H1 (cell line): Measurements from ENCODE around the gene LDLRAD4. TPM values are rescaled to one million over a fixed set of nuclear protein-coding genes. Genes with fewer than 3 reads are reported as not detected.

Experiments
- CTCF ChIA-PET: fragments of 300-600 bp; sonication (Branson Sonifier 250); formaldehyde crosslinking; loops from one replicate; lab custom pipeline; 2021; ENCODE audit not compliant: partially characterized antibody; lab: Charles Lee
- POLR2A ChIA-PET: fragments of 300-600 bp; sonication (Branson Sonifier 250); formaldehyde crosslinking; loops from one replicate; lab custom pipeline; 2021; ENCODE audit warnings: inconsistent platforms; ENCODE audit not compliant: partially characterized antibody; lab: Charles Lee
- DNase-seq, 2 experiments: peaks; one replicate each; pipeline versions ENCODE4 v3.0.0 to v3.0.0-alpha.2; 2010 to 2022; ENCODE audit warnings: low spot score in 2 of 2, low read depth in 1 of 2, mixed read lengths in 1 of 2
- FAIRE-seq: peaks from 2 replicates; lab custom pipeline; 2011; peaks lifted over from hg19 to GRCh38; lab: Jason Lieb, UNC
- H2AFZ ChIP-seq: 2 replicates; pipeline ENCODE4 v1.8.1; 2012; ENCODE audit warnings: low read length, inconsistent platforms
- H2AK5ac ChIP-seq: 2 replicates; pipeline ENCODE4 v1.6.1; 2013; ENCODE audit warnings: low read depth, low read length
- H2BK120ac ChIP-seq: replicated peaks from 2 replicates; pipeline ENCODE3; 2013; ENCODE audit warnings: low read depth, low read length, inconsistent platforms
- H2BK12ac ChIP-seq: 2 replicates; pipeline ENCODE4 v1.6.1; 2013; ENCODE audit warnings: low read depth, low read length
- H2BK15ac ChIP-seq: 2 replicates; pipeline ENCODE4 v1.6.1; 2013; ENCODE audit warnings: low read length
- H2BK20ac ChIP-seq: 2 replicates; pipeline ENCODE4 v1.6.1; 2013; ENCODE audit warnings: low read length
- H2BK5ac ChIP-seq: 2 replicates; pipeline ENCODE4 v1.6.1; 2013; ENCODE audit warnings: low read depth, low read length
- H3K14ac ChIP-seq: 2 replicates; pipeline ENCODE4 v1.6.1; 2013; ENCODE audit warnings: inconsistent platforms; ENCODE audit not compliant: insufficient read length
- H3K18ac ChIP-seq: 2 replicates; pipeline ENCODE4 v1.6.1; 2013; ENCODE audit warnings: low read length; ENCODE audit errors: extremely low read depth
- H3K23ac ChIP-seq: 2 replicates; pipeline ENCODE4 v1.6.1; 2013; ENCODE audit warnings: inconsistent platforms; ENCODE audit not compliant: insufficient read length
- H3K23me2 ChIP-seq: 2 replicates; pipeline ENCODE4 v1.6.1; 2013; ENCODE audit warnings: low read depth, low read length
- H3K27ac ChIP-seq: 2 replicates; pipeline ENCODE4 v1.6.1; 2011; ENCODE audit warnings: low read depth, low read length, inconsistent platforms
- H3K27me3 ChIP-seq, 4 experiments: replicated peaks in 1 of 4; 1 replicate in 1 of 4; 2 replicates in 3 of 4; pipeline versions ENCODE4 v1.6.1 to v1.8.1; 2011 to 2013; ENCODE audit warnings: low read length in 3 of 4, mild to moderate bottlenecking in 3 of 4, inconsistent platforms in 2 of 4, mixed read lengths in 2 of 4, moderate library complexity in 1 of 4; ENCODE audit not compliant: control insufficient read depth in 3 of 4, insufficient read depth in 3 of 4; ENCODE audit errors: extremely low read depth in 1 of 4
- H3K36me3 ChIP-seq, 4 experiments: 2 replicates each; pipeline versions ENCODE4 v1.6.1 to v1.8.1; 2011 to 2013; ENCODE audit warnings: mild to moderate bottlenecking in 4 of 4, low read length in 3 of 4, moderate library complexity in 2 of 4, control low read depth in 1 of 4, inconsistent platforms in 1 of 4; ENCODE audit not compliant: insufficient read depth in 4 of 4, control insufficient read depth in 2 of 4
- H3K4ac ChIP-seq: replicated peaks from 2 replicates; pipeline ENCODE3; 2013; ENCODE audit warnings: low read length, low read depth, mixed read lengths, inconsistent platforms; ENCODE audit not compliant: insufficient read length
- H3K4me1 ChIP-seq, 4 experiments: replicated peaks in 1 of 4; 1 replicate in 1 of 4; 2 replicates in 3 of 4; pipeline versions ENCODE4 v1.6.1 to v1.8.1; 2011 to 2013; ENCODE audit warnings: low read length in 3 of 4, inconsistent platforms in 2 of 4, mixed read lengths in 1 of 4; ENCODE audit not compliant: insufficient read depth in 4 of 4, control insufficient read depth in 3 of 4
- H3K4me2 ChIP-seq, 2 experiments: 2 replicates each; pipeline versions ENCODE4 v1.6.1 to v1.8.1; 2011 to 2013; ENCODE audit warnings: low read depth in 2 of 2, low read length in 2 of 2, control low read depth in 1 of 2, inconsistent platforms in 1 of 2, mild to moderate bottlenecking in 1 of 2; ENCODE audit not compliant: insufficient read depth in 1 of 2
- H3K4me3 ChIP-seq, 4 experiments: fragments of 200-600, 300-600 bp in 1 of 4; sonication (generic), shearing (Covaris generic), sonication (Bioruptor Twin) in 1 of 4; 2 replicates each; pipeline versions ENCODE4 v1.5.1 to v1.8.1; 2011 to 2016; ENCODE audit warnings: low read length in 4 of 4, low read depth in 3 of 4, control low read depth in 2 of 4, inconsistent platforms in 2 of 4, mild to moderate bottlenecking in 2 of 4, mixed read lengths in 1 of 4, moderate library complexity in 1 of 4; ENCODE audit not compliant: insufficient read depth in 2 of 4; ENCODE audit errors: extremely low read depth in 1 of 4
- H3K56ac ChIP-seq: replicated peaks from 2 replicates; pipeline ENCODE3; 2013; ENCODE audit warnings: low read depth, mild to moderate bottlenecking, mixed read lengths, low read length, inconsistent platforms; ENCODE audit not compliant: insufficient read length
- H3K79me1 ChIP-seq: 2 replicates; pipeline ENCODE4 v1.6.1; 2013; ENCODE audit warnings: low read depth, low read length, control low read depth
- H3K79me2 ChIP-seq, 2 experiments: 2 replicates each; pipeline versions ENCODE4 v1.6.1 to v1.8.1; 2012 to 2013; ENCODE audit warnings: low read length in 2 of 2, mild to moderate bottlenecking in 2 of 2, inconsistent platforms in 1 of 2; ENCODE audit not compliant: insufficient read depth in 2 of 2, control insufficient read depth in 1 of 2
- H3K9ac ChIP-seq, 4 experiments: replicated peaks in 1 of 4; 1 replicate in 1 of 4; 2 replicates in 3 of 4; pipeline versions ENCODE4 v1.6.1 to v1.8.1; 2011 to 2013; ENCODE audit warnings: low read depth in 3 of 4, low read length in 3 of 4, control low read depth in 2 of 4, mild to moderate bottlenecking in 2 of 4, moderate library complexity in 2 of 4, inconsistent platforms in 1 of 4; ENCODE audit errors: extremely low read depth in 1 of 4
- H3K9me3 ChIP-seq, 2 experiments: 2 replicates each; pipeline versions ENCODE4 v1.6.1 to v1.8.1; 2012 to 2013; ENCODE audit warnings: mild to moderate bottlenecking in 2 of 2, moderate library complexity in 2 of 2, control low read depth in 1 of 2, inconsistent platforms in 1 of 2, low read depth in 1 of 2, low read length in 1 of 2, mixed read lengths in 1 of 2; ENCODE audit not compliant: insufficient read depth in 2 of 2
- H4K20me1 ChIP-seq, 2 experiments: replicated peaks in 1 of 2; 2 replicates each; pipeline versions ENCODE3 to v1.8.1; 2011 to 2013; ENCODE audit warnings: inconsistent platforms in 2 of 2, low read length in 2 of 2, mild to moderate bottlenecking in 1 of 2; ENCODE audit not compliant: insufficient read depth in 2 of 2, control insufficient read depth in 1 of 2
- H4K5ac ChIP-seq: 2 replicates; pipeline ENCODE4 v1.6.1; 2013; ENCODE audit warnings: low read length, low read depth, mixed read lengths, inconsistent platforms; ENCODE audit not compliant: insufficient read length
- H4K8ac ChIP-seq: 2 replicates; pipeline ENCODE4 v1.8.0; 2013; ENCODE audit warnings: mild to moderate bottlenecking, moderate library complexity, low read length, inconsistent platforms; ENCODE audit not compliant: insufficient read depth; ENCODE audit errors: extremely low read depth
- H4K91ac ChIP-seq: replicated peaks from 2 replicates; pipeline ENCODE3; 2013; ENCODE audit warnings: low read length, mixed read lengths, inconsistent platforms; ENCODE audit not compliant: insufficient read length
- CBX5 ChIP-seq: fragments of 300-800, 300-1000 bp; sonication (generic); IDR thresholded peaks from 2 replicates; pipeline ENCODE4 v1.7.1; 2016; ENCODE audit warnings: antibody characterized with exemption, low read length, low read depth
- CHD2 ChIP-seq: IDR thresholded peaks from 2 replicates; pipeline ENCODE4 v1.6.1; 2012; ENCODE audit warnings: low read length, improper control_type of control experiment
- NRF1 ChIP-seq: IDR thresholded peaks from 2 replicates; pipeline ENCODE4 v1.6.1; 2011; ENCODE audit warnings: mild to moderate bottlenecking, low read depth, low read length, improper control_type of control experiment
- SP4 ChIP-seq: IDR thresholded peaks from 2 replicates; pipeline ENCODE4 v1.6.1; 2012; ENCODE audit warnings: low read length, inconsistent platforms
- TAF7 ChIP-seq: optimal IDR thresholded peaks from 2 replicates; pipeline ENCODE3; 2011; ENCODE audit warnings: low read depth, mild to moderate bottlenecking, inconsistent platforms, low read length, moderate library complexity, borderline replicate concordance
- ZNF274 ChIP-seq: IDR thresholded peaks from 2 replicates; pipeline ENCODE4 v1.7.0; 2012; ENCODE audit warnings: low read length, borderline replicate concordance; ENCODE audit errors: extremely low read depth
- WGBS, 2 experiments: shearing (Covaris generic) in 1 of 2; methylation state at CpG; one replicate each; pipeline versions ENCODE4 v1.1.6 to v1.1.7; 2013 to 2015; ENCODE audit warnings: low lambda C conversion rate in 2 of 2, mixed read lengths in 2 of 2, inconsistent platforms in 1 of 2, low coverage in 1 of 2, missing lambda C conversion rate in 1 of 2; ENCODE audit not compliant: insufficient replicate concordance in 2 of 2, insufficient coverage in 1 of 2, insufficient read length in 1 of 2; ENCODE audit errors: extremely low coverage in 1 of 2, missing lambda C conversion rate in 1 of 2; 5-methylcytosine and 5-hydroxymethylcytosine counted together
- polyA plus RNA-seq, 7 experiments: library from polyadenylated mRNA; depleted of rRNA in 3 of 7; stranded (reverse) in 5 of 7; unstranded in 2 of 7; fragments of >200 nt in 5 of 7; fragments of 200-250 nt in 2 of 7; gene quantifications; 1 replicate in 5 of 7; 2 replicates in 1 of 7; 4 replicates in 1 of 7; pipeline versions ENCODE4 v1.2.1 to v1.2.3, GENCODE V29; 2011 to 2013; ENCODE audit warnings: missing spikeins in 2 of 7, mixed read lengths in 2 of 7
- total RNA-seq: library from RNA; stranded (reverse); fragmentation: NEBNext Ultra II Directional; extraction: Animal tissue kit (Norgen Biotek cat#: 25700); gene quantifications from 2 replicates; pipeline ENCODE4 v1.2.1, GENCODE V29; 2021
- TF ChIP-seq, protein P1 (sequence below), 3 experiments: IDR thresholded peaks; 1 replicate in 2 of 3; 2 replicates in 1 of 3; pipeline versions ENCODE4 v1.5.1 to v1.6.1; 2011; ENCODE audit warnings: low read length in 3 of 3, mild to moderate bottlenecking in 3 of 3, inconsistent platforms in 2 of 3, low read depth in 1 of 3, moderate library complexity in 1 of 3; ENCODE audit not compliant: insufficient read depth in 1 of 3; ENCODE audit errors: control extremely low read depth in 1 of 3
- TF ChIP-seq, protein P2 (sequence below): IDR thresholded peaks from 2 replicates; pipeline ENCODE4 v1.6.1; 2011; ENCODE audit warnings: low read length, improper control_type of control experiment
- TF ChIP-seq, protein P3 (sequence below): IDR thresholded peaks from 2 replicates; pipeline ENCODE4 v1.6.1; 2012; ENCODE audit warnings: low read length, inconsistent platforms

Gene LDLRAD4
- total and polyA plus RNA-seq, 2 of the 8 experiments (the other 6 are each of a cell fraction or from before 2014, with no cell fraction given), result 0.77 to 1.4 TPM

DNA sequence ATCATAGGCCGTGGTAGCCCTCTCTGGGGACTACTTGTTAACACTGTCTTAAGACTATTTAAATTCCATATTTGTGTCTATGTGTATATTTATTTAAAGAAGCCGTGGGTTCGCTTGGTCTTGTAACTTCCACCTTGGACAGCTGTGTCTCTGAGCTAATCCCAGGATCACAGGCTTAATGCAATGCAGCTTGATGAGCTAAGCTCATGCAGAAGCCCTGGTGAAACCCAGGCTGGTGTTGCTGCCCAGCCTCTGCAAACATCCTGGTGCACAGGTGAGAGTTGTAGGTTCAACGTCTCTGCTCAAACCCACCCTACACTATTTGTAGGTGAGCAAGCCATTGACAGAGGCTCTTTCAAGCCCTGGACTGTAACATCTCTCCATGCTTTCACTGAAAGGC is 296.0 kb downstream of the LDLRAD4 start:
- no peak overlapping the region for H4K8ac ChIP-seq
- ChIA-PET POLR2A (no interaction called here), CTCF (interaction anchor here (1.7 kb wide), 1 partner anchor 10 kb away, joined by 9 read pairs; no protein-coding TSS in a partner anchor)
- no peak overlapping the region for H3K56ac ChIP-seq
- H2AK5ac ChIP-seq, result no peak overlapping the region
- no peak overlapping the region for H2BK15ac ChIP-seq
- peaks cover 0 to 2% (median 0%) of the 10 kb centered on the region in 4 experiments; a peak in 1 of 7 replicates for H3K4me1 ChIP-seq
- no peak overlapping the region for H3K9ac ChIP-seq
- no peak for DNase-seq
- no peaks in the 10 kb centered on the region for H3K36me3 ChIP-seq
- H2BK12ac ChIP-seq, result no peak overlapping the region
- no peak overlapping the region for H3K14ac ChIP-seq
- no peak overlapping the region for H3K4ac ChIP-seq
- H3K27ac ChIP-seq, result no peak overlapping the region
- no peak for FAIRE-seq
- no peaks in the 10 kb centered on the region for H3K23me2 ChIP-seq
- H3K18ac ChIP-seq, result no peak overlapping the region
- H3K4me2 ChIP-seq, result no peak overlapping the region
- H4K20me1 ChIP-seq, result no peaks in the 10 kb centered on the region
- no peak overlapping the region for H4K91ac ChIP-seq
- H3K79me2 ChIP-seq, result no peaks in the 10 kb centered on the region
- H3K23ac ChIP-seq, result no peak overlapping the region
- H3K27me3 ChIP-seq, result no peaks in the 10 kb centered on the region
- no peak overlapping the region for H2BK20ac ChIP-seq
- H2BK5ac ChIP-seq, result no peak overlapping the region
- WGBS, 2 experiments, result 88% methylated on average over 4 of the region's 4 CpGs; no CpG with 5 or more reads in 1 of the 2 experiments
- no peak overlapping the region for H2AFZ ChIP-seq
- no peak overlapping the region for H4K5ac ChIP-seq
- H2BK120ac ChIP-seq, result no peak overlapping the region
- no peaks in the 10 kb centered on the region for H3K79me1 ChIP-seq
- H3K4me3 ChIP-seq, result no peak overlapping the region
- H3K9me3 ChIP-seq, result no peaks in the 10 kb centered on the region
- no peak for TF ChIP-seq CHD2
- no peak for TF ChIP-seq SP4
- TF ChIP-seq, protein P1, sequence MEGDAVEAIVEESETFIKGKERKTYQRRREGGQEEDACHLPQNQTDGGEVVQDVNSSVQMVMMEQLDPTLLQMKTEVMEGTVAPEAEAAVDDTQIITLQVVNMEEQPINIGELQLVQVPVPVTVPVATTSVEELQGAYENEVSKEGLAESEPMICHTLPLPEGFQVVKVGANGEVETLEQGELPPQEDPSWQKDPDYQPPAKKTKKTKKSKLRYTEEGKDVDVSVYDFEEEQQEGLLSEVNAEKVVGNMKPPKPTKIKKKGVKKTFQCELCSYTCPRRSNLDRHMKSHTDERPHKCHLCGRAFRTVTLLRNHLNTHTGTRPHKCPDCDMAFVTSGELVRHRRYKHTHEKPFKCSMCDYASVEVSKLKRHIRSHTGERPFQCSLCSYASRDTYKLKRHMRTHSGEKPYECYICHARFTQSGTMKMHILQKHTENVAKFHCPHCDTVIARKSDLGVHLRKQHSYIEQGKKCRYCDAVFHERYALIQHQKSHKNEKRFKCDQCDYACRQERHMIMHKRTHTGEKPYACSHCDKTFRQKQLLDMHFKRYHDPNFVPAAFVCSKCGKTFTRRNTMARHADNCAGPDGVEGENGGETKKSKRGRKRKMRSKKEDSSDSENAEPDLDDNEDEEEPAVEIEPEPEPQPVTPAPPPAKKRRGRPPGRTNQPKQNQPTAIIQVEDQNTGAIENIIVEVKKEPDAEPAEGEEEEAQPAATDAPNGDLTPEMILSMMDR (IDR thresholded peaks at IDR 0.05; ENCODE audit: control extremely low read depth in 1 of 3, insufficient read depth in 1 of 3, low read depth in 1 of 3, low read length in 3 of 3), result no peak
- no peak for TF ChIP-seq NRF1
- no peak for TF ChIP-seq TAF7
- no peak for TF ChIP-seq CBX5
- TF ChIP-seq, protein P2, sequence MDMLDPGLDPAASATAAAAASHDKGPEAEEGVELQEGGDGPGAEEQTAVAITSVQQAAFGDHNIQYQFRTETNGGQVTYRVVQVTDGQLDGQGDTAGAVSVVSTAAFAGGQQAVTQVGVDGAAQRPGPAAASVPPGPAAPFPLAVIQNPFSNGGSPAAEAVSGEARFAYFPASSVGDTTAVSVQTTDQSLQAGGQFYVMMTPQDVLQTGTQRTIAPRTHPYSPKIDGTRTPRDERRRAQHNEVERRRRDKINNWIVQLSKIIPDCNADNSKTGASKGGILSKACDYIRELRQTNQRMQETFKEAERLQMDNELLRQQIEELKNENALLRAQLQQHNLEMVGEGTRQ, result no peak
- no peak for TF ChIP-seq ZNF274
- TF ChIP-seq, protein P3, sequence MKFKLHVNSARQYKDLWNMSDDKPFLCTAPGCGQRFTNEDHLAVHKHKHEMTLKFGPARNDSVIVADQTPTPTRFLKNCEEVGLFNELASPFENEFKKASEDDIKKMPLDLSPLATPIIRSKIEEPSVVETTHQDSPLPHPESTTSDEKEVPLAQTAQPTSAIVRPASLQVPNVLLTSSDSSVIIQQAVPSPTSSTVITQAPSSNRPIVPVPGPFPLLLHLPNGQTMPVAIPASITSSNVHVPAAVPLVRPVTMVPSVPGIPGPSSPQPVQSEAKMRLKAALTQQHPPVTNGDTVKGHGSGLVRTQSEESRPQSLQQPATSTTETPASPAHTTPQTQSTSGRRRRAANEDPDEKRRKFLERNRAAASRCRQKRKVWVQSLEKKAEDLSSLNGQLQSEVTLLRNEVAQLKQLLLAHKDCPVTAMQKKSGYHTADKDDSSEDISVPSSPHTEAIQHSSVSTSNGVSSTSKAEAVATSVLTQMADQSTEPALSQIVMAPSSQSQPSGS, result no peak
